GM18858 (cell line): Measurements from ENCODE around the gene CCNH.
A peak's percentile ranks its signal among the peaks of the same experiment; 100 is the strongest.

Source experiments
- ATAC-seq: cut with Tn5 transposase; IDR thresholded peaks from one replicate; pipeline ENCODE4 v1.9.1; 2021; ENCODE audit not compliant: unreplicated experiment

Gene CCNH

DNA sequence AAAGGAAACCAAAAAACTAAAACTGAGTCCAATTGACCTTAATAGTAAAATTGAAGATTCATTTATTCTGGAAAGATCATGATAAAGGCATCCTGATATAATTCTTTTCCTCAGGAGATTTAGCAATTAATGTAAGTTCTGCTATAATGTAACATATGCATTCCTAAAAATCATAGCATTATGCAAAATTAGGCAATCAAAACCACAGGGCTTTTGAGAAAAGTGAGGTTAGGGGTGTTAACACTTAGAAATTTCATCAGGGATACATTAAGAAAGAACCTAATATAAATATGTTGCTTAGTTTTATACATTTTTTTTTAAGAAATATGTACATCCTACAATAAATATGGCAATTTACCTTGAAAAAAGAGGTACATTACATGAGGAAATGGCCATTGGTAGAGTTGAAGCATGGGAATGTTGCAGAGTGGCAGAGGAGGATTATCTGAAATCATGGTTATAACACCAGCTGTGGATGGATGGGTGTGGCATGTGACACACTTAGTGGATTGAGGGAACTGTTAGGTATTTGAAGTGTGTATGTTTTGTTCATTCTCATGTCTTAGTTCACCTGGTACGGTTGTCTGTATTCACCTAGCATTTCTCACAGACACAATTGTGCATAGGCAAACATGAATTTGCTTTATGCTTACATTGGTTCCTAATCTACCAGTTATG, 51.1 kb downstream of the CCNH start:
- ATAC-seq: no peak

GRCh38 chr5:87361031-87361445, 51.7 kb downstream of the CCNH start:
- no peak for ATAC-seq

GRCh38 chr5:87360132-87360531, 52.6 kb downstream of the CCNH start:
- ATAC-seq: no peak

GRCh38 chr5:87359106-87359505, 53.6 kb downstream of the CCNH start:
- no peak for ATAC-seq

GRCh38 chr5:87354496-87354895, 58.2 kb downstream of the CCNH start:
- ATAC-seq: peak; percentile 81

DNA sequence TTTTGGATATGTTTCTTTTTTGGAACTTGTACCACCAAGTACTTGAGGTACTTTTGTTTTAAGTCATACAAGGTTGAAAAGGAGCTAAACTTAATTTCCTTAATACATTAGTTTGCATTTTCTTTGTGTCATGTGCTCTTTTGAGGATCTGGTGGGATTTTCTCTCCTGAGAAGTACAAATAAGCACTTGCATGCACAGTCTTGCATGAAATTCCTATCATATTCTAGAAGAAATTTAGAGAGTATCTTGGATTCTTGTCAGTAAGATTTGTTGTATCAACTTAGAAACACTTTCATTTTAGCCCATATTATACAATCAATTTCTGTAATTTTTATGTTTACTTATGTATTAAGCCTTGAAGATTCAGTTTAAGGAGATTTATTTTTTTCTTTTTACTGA, 64.9 kb downstream of the CCNH start:
- ATAC-seq: no peak

DNA sequence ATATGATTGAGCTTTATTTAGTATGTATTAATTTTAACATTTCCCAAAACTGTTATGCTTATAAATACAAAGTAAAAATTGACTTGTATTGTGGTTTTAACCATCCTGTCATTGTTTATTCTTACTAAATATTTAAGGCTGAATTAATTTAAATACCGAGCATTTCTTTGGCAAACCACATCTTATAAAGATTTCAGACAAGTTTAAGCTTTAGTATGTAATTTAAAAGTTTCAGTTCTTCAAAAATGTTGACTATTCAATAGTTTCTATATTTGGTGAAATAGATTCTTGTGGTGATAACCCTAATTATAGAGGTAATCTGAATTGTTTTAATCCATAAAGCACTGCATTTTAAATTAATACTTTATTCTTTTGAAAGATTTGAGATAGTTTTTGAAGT, 65.5 kb downstream of the CCNH start:
- ATAC-seq: no peak
